ENCODE results near the gene ANKRD24.
"Not testable (repeated sequence)": the region's sequence is repeated elsewhere in the genome, so short reads cannot be mapped to it uniquely, and the experiment has no call there.

Gene ANKRD24

GRCh38 chr19:4199699-4200293, 17.3 kb downstream of the ANKRD24 start:
- no peak for DNase-seq

- DNase-seq, result no peak
Measured at GRCh38 chr19:4200940-4201542, 18.6 kb downstream of the ANKRD24 start.

GRCh38 chr19:4201798-4202197, 19.3 kb downstream of the ANKRD24 start:
- no peak for DNase-seq

GRCh38 chr19:4206818-4207484, 24.5 kb downstream of the ANKRD24 start:
- DNase-seq, result no peak

GRCh38 chr19:4208385-4209094, 26.1 kb downstream of the ANKRD24 start:
- no peak for DNase-seq

GRCh38 chr19:4210166-4210731, 27.8 kb downstream of the ANKRD24 start:
- DNase-seq, result no peak

- DNase-seq, result no peak
Measured at GRCh38 chr19:4213116-4213515, 30.6 kb downstream of the ANKRD24 start.

- no peak for DNase-seq
Measured at GRCh38 chr19:4215807-4216206, 33.3 kb downstream of the ANKRD24 start.

- DNase-seq, result no peak
Measured at GRCh38 chr19:4216846-4217245, 34.4 kb downstream of the ANKRD24 start.

- no peak for DNase-seq
Measured at GRCh38 chr19:4217429-4218264, 35.2 kb downstream of the ANKRD24 start.

GRCh38 chr19:4218523-4218922, 36.0 kb downstream of the ANKRD24 start:
- not testable (repeated sequence) for DNase-seq

GRCh38 chr19:4220188-4220587, 37.7 kb downstream of the ANKRD24 start:
- DNase-seq, result no peak

- DNase-seq, result no peak
Measured at GRCh38 chr19:4224470-4224869, 42.0 kb downstream of the ANKRD24 start.

GRCh38 chr19:4225885-4226284, 43.4 kb downstream of the ANKRD24 start:
- no peak for DNase-seq

- no peak for DNase-seq
Measured at GRCh38 chr19:4227771-4228170, 45.3 kb downstream of the ANKRD24 start.

- no peak for DNase-seq
Measured at GRCh38 chr19:4228765-4229178, 46.3 kb downstream of the ANKRD24 start.

GRCh38 chr19:4229179-4229931, 46.9 kb downstream of the ANKRD24 start, which contains the start of gene EBI3:
EBI3 (plus strand) TSS chr19:4229523; CDS start chr19:4229551, 28 bp downstream.
- DNase-seq, result peak; percentile 79

GRCh38 chr19:4230237-4230636, 47.7 kb downstream of the ANKRD24 start:
- DNase-seq, result not testable (repeated sequence)

- DNase-seq, result not testable (repeated sequence)
Measured at GRCh38 chr19:4231521-4231920, 49.0 kb downstream of the ANKRD24 start.

GRCh38 chr19:4232139-4232538, 49.6 kb downstream of the ANKRD24 start:
- not testable (repeated sequence) for DNase-seq

GRCh38 chr19:4232614-4233281, 50.3 kb downstream of the ANKRD24 start:
- DNase-seq, result no peak

Data from activated CD8-positive, alpha-beta memory T cell treated with anti-CD3 and anti-CD28 coated beads, Interleukin-2, amount 50 U/mL, for 48 hours (primary cell).